ENCODE results near the gene ASTN2.

GRCh38 chr9:117303643-117304230, 111.1 kb downstream of the ASTN2 start:
- TF ChIP-seq, protein P1, sequence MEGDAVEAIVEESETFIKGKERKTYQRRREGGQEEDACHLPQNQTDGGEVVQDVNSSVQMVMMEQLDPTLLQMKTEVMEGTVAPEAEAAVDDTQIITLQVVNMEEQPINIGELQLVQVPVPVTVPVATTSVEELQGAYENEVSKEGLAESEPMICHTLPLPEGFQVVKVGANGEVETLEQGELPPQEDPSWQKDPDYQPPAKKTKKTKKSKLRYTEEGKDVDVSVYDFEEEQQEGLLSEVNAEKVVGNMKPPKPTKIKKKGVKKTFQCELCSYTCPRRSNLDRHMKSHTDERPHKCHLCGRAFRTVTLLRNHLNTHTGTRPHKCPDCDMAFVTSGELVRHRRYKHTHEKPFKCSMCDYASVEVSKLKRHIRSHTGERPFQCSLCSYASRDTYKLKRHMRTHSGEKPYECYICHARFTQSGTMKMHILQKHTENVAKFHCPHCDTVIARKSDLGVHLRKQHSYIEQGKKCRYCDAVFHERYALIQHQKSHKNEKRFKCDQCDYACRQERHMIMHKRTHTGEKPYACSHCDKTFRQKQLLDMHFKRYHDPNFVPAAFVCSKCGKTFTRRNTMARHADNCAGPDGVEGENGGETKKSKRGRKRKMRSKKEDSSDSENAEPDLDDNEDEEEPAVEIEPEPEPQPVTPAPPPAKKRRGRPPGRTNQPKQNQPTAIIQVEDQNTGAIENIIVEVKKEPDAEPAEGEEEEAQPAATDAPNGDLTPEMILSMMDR (conservative IDR thresholded peaks at IDR 0.05 in 1 of 2, IDR thresholded peaks at IDR 0.05 in 1 of 2; ENCODE audit: extremely low read depth in 1 of 2, insufficient read depth in 1 of 2, low read depth in 1 of 2, low read length in 2 of 2) = no peak
- no peak for TF ChIP-seq EZH2 (IDR thresholded peaks at IDR 0.05; ENCODE audit: borderline replicate concordance, low read length)
